ENCODE results near the gene SIK3.

- TF ChIP-seq, protein P1, sequence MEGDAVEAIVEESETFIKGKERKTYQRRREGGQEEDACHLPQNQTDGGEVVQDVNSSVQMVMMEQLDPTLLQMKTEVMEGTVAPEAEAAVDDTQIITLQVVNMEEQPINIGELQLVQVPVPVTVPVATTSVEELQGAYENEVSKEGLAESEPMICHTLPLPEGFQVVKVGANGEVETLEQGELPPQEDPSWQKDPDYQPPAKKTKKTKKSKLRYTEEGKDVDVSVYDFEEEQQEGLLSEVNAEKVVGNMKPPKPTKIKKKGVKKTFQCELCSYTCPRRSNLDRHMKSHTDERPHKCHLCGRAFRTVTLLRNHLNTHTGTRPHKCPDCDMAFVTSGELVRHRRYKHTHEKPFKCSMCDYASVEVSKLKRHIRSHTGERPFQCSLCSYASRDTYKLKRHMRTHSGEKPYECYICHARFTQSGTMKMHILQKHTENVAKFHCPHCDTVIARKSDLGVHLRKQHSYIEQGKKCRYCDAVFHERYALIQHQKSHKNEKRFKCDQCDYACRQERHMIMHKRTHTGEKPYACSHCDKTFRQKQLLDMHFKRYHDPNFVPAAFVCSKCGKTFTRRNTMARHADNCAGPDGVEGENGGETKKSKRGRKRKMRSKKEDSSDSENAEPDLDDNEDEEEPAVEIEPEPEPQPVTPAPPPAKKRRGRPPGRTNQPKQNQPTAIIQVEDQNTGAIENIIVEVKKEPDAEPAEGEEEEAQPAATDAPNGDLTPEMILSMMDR (IDR thresholded peaks at IDR 0.05): no peak
- no peak for TF ChIP-seq EZH2phosphoT487 (IDR thresholded peaks at IDR 0.05)
Observed at GRCh38 chr11:116976941-116977570, 121.2 kb downstream of the SIK3 start.

All from neural progenitor cell (in vitro differentiated cells).